Spleen (tissue), 7 donors: ENCODE results near the gene AP4E1.
"Not testable (repeated sequence)": the region's sequence is repeated elsewhere in the genome, so short reads cannot be mapped to it uniquely, and the experiment has no call there.

Experiments
- POLR2A ChIP-seq, 3 donors: fragments of 450-650 bp; IDR thresholded peaks; one replicate each; pipeline ENCODE4 v1.5.1; 2017; ENCODE audit warnings: antibody characterized with exemption in 3 of 3, mild to moderate bottlenecking in 1 of 3
- POLR2AphosphoS5 ChIP-seq, 3 donors: sonication (generic); formaldehyde crosslinking; IDR thresholded peaks; one replicate each; pipeline ENCODE4 v1.5.1; 2017; ENCODE audit warnings: antibody characterized with exemption in 3 of 3
- TF ChIP-seq, protein P1 (sequence below), 11 experiments: fragments of 200-600 bp in 7 of 11; fragments of 450-650 bp in 4 of 11; sonication (generic) in 4 of 11; IDR thresholded peaks in 8 of 11; conservative IDR thresholded peaks in 3 of 11; 1 replicate in 7 of 11; 2 replicates in 4 of 11; pipeline versions ENCODE4 v1.4.0 to v1.8.0; 2016 to 2021; ENCODE audit warnings: antibody characterized with exemption in 11 of 11, inconsistent platforms in 4 of 11, mild to moderate bottlenecking in 1 of 11
- donor health status: DM: no; HTN: no; CAD: no; lungs with moderate emphysema.
- donor health status: DM: no; HTN: no; CAD: no.
- donor health status: DM: no; HTN: no; CAD: no.

DNA sequence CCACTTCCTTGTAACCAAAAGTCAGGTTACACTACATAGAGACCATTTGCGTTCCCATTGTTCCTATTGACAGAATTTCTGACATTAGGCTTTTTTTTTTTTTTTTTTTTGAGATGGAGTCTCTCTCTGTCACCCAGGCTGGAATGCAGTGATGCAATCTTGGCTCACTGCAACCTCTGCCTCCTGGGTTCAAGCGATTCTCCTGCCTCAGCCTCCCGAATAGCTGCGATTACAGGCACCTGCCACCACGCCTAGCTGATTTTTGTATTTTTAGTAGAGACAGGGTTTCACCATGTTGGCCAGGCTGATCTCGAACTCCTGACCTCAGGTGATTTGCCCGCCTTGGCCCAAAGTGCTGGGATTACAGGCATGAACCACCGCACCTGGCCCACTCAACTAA lies 7.1 kb upstream of the AP4E1 start:
- TF ChIP-seq POLR2AphosphoS5, POLR2A (IDR thresholded peaks at IDR 0.05): not testable (repeated sequence)
- TF ChIP-seq, protein P1, sequence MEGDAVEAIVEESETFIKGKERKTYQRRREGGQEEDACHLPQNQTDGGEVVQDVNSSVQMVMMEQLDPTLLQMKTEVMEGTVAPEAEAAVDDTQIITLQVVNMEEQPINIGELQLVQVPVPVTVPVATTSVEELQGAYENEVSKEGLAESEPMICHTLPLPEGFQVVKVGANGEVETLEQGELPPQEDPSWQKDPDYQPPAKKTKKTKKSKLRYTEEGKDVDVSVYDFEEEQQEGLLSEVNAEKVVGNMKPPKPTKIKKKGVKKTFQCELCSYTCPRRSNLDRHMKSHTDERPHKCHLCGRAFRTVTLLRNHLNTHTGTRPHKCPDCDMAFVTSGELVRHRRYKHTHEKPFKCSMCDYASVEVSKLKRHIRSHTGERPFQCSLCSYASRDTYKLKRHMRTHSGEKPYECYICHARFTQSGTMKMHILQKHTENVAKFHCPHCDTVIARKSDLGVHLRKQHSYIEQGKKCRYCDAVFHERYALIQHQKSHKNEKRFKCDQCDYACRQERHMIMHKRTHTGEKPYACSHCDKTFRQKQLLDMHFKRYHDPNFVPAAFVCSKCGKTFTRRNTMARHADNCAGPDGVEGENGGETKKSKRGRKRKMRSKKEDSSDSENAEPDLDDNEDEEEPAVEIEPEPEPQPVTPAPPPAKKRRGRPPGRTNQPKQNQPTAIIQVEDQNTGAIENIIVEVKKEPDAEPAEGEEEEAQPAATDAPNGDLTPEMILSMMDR (IDR thresholded peaks at IDR 0.05 in 8 of 11, conservative IDR thresholded peaks at IDR 0.05 in 3 of 11) = not testable (repeated sequence)
